ENCODE data around the gene EIF4G3.

EIF4G3 gene

DNA sequence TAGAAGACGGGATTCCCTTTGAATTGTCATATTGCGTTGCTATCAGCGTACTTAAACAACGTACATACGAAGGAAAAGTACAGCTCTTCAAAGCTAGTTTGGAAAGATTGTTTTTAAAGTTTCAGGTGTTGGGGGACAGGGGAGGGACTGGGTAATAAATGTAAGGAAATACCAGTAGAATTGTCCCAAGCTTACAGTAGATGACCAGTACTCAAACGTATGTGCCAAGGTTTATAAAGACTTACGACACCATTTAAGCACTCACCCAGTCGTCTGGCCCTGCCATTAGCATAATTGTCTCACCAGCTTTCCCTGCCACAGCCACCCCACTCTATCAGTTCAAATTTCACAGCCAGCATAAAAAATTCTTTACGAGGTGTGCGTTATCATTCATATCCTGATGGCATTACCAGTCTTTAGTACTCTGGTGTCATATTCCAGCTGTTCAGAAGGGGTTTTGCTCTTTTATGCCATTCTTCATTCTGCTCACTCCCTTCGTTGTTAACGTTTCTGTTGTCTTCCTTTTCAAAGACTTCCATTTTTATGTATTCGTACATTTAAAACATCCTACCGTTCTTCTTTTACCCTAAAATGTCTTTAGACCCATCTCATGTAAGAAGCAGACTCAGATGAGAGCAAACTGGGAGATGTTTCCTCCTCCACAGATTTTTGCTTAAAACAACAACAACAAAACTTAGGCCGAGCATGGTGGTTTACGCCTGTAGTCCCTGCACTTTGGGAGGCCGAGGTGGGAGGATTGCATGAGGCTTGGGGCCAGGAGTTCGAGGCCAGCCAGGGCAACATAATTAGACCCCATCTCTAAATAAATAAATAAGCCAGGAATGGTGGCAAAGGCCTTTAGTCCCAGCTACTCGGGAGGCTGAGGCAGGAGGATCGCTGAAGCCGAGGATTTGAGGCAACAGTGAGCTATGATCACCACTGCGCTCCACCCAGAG is 388.6 kb downstream of the EIF4G3 start:
- no peak for DNase-seq

DNA sequence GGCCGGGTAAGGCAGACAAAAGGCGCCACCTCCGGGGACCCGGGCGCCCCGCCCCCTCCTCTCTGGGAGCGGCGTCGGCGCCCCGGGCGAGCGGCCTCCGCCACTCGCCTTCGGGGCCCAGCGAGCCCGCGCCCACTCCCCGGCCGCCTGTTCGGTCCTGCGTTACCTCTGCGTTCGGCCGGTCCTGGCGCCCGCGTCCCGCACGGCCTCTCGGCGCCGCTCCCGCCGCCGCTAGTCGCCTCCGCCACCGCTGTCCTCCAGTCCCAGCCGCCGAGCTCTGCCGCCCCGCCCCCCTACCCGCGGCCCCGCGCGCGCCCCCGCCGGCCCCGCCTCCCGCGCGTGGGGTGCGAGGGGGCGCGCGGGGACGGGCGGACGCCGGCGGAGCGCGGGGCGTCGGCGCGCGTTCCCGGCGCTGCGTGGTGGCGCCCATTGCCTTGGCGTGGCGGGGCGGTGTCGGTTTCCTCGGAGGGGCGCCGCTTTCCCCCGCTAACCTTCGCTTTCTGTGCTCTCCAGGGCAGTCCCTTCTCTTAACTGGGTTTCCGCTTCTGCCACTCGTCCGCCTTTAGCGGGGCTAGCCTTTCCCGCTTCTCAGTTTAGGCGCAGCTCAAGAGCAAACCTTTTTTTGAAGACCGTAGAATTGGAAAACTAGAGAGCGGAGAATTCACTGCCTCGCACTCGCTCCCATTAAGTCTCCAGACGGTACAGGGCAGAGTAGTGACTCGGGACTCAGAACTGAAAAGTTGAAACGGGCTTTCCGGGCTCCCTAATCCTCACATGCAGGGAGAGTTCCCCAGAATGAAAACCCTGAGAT is 389.5 kb downstream of the EIF4G3 start, which contains the start of gene HP1BP3:
Gene HP1BP3 (minus strand): TSS at position 279 of the 811 bp plus-strand sequence. CDS start 6,867 bp downstream, outside the sequence.
- DNase-seq, result peak; percentile 93

DNA sequence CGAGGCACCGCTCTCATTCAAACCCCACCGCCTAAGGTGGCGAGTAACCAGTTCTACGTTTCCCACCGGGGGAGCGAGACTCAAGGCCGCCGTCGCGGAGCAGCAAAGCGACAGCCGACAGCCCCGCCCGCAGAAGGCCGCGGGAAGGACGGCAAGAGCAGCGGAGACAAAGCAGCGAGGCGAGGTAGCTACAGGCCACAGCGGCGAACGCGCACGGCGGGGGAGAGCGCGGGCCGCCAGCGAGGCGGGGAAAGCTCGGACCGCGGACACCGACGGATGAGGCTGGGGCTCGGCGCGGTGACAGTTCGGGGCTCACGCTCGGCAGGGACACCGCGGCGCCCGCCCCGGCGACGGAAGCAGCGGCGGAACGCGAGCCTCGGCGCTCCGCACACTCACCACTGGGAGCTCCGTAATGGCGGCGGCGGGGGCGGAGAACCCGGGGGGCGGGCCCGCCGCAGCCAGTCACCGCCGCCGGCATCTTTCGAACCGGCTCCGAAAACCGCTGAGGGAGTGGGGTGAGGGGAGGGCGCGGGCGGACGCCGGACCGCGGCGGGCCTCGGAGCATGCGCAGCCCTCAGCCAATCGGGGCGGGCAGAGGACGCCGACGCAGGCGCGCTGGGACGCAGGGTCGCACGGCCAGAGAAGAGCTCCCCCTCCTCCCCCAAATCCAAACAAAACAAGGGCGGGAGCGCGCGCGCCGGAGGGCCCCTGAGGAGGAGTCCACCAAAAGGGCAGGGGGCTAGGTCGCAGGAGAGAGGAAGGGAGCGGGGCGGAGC is 390.3 kb downstream of the EIF4G3 start:
- peak; percentile 98 for DNase-seq

DNA sequence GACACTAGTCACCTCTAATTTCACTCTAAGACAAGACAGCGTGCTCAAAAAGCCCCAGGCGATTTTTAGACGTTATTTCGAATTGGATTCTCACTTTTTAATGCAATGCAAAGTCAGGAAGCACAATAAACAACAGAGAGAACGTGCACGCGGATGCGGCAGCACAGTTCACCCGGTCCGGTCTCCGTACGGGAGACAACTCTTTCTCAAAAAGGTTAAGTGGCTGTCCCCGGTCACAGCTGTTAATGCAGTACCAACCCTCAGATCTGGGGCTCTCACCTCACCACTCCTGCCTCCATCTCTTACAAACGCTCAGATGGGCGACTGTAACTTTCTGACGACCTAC is 390.8 kb downstream of the EIF4G3 start:
- no peak for DNase-seq

DNA sequence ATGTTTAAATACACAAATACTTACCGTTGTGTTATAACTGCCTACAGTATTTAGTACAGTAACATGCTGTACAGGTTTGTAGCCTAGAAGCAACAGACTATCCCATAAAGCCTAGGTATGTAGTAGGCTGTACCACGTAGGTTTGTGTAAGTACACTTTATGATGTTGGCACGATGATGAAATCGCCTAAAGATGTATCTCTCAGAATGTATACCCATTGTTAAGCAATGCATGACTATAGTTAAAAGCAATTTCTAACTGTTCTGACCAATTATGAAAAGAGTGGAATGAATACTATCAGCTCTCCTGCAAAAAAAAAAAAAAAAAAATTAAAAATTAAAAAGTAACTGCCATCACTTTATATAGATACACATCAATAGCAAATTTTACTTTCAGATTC is 401.0 kb downstream of the EIF4G3 start:
- no peak for DNase-seq

DNA sequence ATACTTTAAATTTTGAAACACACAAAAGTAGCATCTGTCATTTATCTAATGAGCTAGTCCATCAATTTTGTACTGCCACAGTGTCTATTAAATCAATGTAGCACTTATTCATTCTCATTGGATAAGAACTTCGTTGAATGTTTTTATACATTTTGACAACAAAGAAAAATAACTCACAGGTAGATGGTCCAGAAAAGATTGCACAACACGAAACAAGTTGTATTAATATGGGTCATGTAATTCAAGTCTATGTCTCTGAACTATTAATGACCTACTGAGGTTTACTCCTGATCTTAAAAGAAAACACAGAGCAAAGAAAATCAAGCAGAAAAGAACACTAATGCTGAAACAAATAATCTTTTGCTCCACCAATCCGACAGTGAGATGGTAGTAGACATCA is 404.9 kb downstream of the EIF4G3 start:
- no peak for DNase-seq

DNA sequence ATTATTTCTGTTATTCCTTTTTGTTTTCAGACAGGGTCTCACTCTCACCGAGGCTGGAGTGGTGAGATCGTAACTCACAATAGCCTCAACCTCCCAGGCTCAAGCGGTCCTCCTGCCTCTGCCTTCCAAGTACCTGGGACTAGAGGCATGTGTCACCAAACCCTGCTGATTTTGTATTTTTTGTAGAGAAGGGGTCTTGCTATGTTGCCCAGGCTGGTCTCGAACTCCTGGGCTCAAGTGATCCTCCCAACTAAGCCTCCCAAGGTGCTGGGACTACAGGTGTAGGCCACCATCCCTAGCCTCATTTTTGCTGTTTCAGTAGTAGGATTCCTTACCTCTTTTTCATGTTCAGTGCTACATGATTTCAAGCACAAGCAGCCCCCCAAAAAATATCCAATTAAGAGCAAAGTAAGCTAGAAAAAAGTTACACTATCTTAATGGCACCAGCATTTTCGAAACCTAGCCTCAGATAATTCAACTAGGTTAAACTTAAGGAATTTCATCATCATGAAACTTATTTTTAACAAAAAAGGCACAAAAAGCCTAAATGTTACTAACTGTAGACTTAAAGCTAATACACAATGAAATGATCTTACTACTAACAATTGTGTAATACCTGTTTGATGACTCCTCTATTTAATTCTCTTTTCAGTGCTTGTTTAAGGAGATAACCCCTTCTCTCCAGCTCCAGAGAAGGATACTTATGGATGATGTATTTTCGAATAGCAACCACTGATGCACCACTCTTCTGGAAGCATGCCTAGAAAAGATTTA is 406.2 kb downstream of the EIF4G3 start:
- no peak for DNase-seq

DNA sequence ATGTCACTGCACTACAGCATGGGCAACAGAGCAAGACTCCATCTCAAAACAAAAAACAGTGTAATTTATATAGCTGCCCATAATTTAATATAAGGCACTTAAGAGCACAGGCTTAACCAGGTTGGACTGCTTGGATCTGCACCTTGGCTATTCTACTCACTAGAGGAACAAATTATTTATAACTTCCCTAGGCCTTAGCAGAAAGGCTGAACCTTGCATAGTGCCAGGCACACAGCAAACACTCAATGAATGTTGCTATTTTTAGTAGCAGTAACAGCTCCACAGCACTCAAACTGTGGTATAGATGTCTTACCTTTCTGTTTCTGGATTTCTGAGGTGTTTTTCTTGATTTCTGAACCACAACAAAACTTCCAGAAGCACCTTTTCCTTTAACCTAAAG is 409.4 kb downstream of the EIF4G3 start:
- no peak for DNase-seq

DNA sequence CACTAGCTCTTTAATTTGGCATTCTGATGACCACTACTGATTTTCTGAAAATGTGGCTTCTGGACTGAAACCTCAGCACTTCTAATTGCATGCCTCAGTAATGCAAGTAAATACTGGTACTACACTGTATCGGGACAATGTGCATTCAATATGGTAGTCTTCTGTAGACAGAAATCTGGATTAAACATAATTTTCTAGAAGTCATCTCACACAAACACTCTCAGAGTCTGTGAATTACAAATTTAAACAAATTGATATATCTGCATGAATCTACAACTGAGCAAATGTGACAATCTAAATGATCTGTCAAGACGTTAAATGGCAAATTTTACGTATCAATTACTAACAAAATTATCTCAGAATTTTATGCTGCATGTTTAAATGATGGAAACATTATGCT is 413.3 kb downstream of the EIF4G3 start:
- DNase-seq, result no peak

DNA sequence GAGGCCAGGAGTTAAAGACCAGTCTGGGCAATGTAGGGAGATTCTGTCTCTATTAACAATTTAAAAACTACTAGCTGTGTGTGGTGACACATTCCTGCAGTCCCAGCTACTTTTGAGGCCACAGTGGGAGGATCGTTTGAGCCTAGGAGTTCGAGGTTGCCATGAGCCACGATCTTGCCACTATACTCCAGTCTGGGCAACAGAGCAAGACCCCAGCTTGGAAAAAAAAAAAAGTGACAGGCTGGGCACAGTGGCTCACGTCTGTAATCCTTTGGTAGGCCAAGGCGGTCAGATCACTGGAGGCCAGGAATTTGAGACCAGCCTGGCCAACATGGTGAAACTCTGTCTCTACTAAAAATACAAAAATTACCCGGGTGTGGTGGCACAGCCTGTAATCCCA is 416.4 kb downstream of the EIF4G3 start:
- no peak for DNase-seq
